ENCODE measurements around the gene KRT7.
"Not testable (repeated sequence)": the region's sequence is repeated elsewhere in the genome, so short reads cannot be mapped to it uniquely, and the experiment has no call there.

The KRT7 gene

GRCh38 chr12:52243856-52244614, 11.0 kb downstream of the KRT7 start:
- no peak for DNase-seq

- DNase-seq: no peak
These were observed 11.6 kb downstream of the KRT7 start for GRCh38 chr12:52244615-52244994.

GRCh38 chr12:52245259-52245961, 12.4 kb downstream of the KRT7 start:
- DNase-seq: no peak

GRCh38 chr12:52245962-52246569, 13.0 kb downstream of the KRT7 start:
- DNase-seq: no peak

GRCh38 chr12:52246720-52247621, 13.9 kb downstream of the KRT7 start:
- DNase-seq: no peak

GRCh38 chr12:52247622-52248540, 14.8 kb downstream of the KRT7 start:
- DNase-seq: no peak

- no peak for DNase-seq
These were observed 15.8 kb downstream of the KRT7 start for GRCh38 chr12:52248541-52249461.

GRCh38 chr12:52249511-52250047, 16.5 kb downstream of the KRT7 start:
- DNase-seq: no peak

GRCh38 chr12:52250048-52250990, 17.3 kb downstream of the KRT7 start:
- peak; percentile 67 for DNase-seq

GRCh38 chr12:52251367-52252051, 18.5 kb downstream of the KRT7 start:
- DNase-seq: no peak

GRCh38 chr12:52252175-52252615, 19.2 kb downstream of the KRT7 start:
- not testable (repeated sequence) for DNase-seq

- DNase-seq: no peak
These were observed 19.8 kb downstream of the KRT7 start for GRCh38 chr12:52252728-52253343.

- no peak for DNase-seq
These were observed 20.5 kb downstream of the KRT7 start for GRCh38 chr12:52253391-52254179.

- DNase-seq: no peak
These were observed 21.3 kb downstream of the KRT7 start for GRCh38 chr12:52254180-52254964.

GRCh38 chr12:52254965-52255751, 22.1 kb downstream of the KRT7 start:
- DNase-seq: no peak
